HG03342 (cell line): ENCODE measurements around the gene CYP2E1.
"Not testable (repeated sequence)": the region's sequence is repeated elsewhere in the genome, so short reads cannot be mapped to it uniquely, and the experiment has no call there.

Experiments used
- ATAC-seq: cut with Tn5 transposase; IDR thresholded peaks from one replicate; pipeline ENCODE4 v1.9.1; 2021; ENCODE audit warnings: mild to moderate bottlenecking, moderate library complexity; ENCODE audit not compliant: unreplicated experiment

Gene CYP2E1

DNA sequence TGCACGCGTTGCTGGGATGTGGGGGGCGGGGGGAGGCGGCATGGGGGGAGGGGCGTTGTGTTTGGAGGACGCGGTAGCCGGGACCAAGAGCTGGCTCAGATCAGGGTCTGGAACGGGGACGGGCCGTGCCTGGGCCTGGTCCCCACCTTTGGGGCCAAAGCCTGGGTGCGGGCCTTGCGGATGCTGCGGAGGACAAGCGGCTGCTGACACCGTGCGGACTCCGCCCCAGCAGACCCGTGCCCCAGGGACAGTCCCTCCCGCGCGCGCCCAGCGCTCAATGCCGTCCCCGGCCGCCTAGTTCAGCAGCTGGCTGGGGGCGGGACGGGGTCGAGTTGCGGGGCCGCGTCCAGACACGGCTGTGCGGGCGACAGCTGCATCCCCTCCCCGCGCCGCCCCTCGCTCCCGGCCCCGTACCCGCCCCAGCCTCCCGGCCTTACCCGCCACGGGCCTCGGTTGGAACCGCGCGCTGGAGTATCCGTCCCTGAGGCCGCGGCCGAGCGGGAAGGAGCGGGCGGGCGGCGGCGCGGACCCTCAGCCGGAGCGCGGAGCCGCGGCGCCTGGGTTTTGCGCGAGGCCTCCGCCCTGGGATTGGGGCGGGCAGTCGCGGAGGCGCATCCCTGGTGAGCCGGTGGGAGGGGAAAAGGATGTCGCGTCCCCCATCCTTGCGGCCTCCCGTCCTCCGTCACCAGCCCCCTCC, 41.8 kb downstream of the CYP2E1 start:
- ATAC-seq = not testable (repeated sequence)

DNA sequence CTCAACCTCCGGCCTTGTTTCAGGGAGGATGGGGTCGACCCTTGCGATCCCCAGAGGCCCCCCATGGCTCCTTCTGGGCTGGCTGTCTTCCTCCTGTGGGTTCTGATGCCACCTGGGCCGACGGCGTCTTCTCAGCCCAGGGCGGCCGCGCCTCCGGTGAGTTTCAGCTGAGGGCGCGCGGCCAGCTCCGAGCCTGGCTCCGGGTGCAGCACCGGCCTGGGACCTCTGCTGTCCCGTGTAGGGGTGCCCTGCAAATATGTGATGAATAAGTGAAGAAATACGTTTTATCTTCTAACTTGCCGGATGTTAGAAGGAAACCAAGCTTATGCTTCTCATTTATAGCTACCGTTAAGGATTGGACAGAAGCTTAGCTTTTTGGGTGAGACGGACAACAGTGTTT, 42.6 kb downstream of the CYP2E1 start:
- ATAC-seq = not testable (repeated sequence)

DNA sequence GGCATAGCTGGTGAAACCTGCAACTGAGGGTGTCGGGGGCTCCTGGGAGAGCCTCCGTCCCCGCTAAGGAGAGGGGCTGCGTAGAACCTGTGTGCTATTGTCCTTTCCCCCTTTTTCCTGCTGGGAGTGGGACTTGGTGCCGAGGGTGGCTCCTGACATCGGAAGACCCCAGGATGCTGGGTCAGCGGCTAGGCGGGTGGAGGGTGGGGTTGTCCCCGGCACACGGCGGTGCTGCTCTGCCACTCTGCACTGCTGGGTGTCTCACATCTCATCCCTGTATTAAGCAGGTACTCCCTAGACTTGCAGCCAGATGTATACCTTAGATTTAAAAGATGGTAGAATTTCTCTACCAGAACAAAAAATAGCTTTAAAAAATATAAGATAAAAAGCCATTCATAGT, 44.9 kb downstream of the CYP2E1 start:
- not testable (repeated sequence) for ATAC-seq

DNA sequence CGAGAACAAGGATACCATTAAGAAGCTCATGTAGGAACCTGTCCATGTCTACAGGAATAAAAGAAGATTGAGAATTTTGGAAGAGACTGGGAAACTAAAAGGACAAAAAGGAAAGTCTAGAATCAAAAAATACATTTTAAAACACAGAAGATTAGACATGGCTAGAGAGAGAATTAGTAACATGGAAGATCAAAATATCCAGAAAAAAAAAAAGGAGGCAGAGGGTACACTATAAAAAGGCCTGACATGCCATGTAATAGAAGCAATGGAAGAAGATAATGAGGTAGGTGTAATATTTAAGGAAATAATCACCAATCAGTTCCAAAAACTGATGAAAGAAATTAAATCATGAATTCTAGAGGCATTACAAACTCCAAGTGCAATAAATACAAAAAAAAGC, 46.3 kb downstream of the CYP2E1 start:
- ATAC-seq = not testable (repeated sequence)

DNA sequence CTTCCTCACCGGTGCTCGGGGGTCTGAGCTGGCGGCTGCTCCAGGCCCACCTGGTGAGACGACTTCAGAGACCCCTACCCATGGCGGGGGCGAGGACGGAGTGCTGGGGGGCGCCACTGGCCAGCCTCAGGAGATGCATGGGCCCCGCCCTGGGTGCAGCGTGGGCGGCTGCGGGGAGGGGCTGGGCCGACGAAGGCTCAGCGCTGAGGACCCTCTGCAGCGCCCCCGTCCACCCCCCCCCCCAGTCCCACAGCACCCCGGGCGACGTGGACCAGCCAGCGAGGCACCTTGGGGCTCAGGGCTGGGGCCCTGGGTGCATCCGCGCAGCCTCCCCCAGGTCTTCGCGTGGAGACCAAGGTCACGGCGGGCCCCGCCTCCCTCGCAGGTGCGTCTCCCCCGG, 49.9 kb downstream of the CYP2E1 start:
- not testable (repeated sequence) for ATAC-seq
